HG03159 (cell line): ENCODE results near the gene MRPL55.
A peak's percentile ranks its signal among the peaks of the same experiment; 100 is the strongest.

ENCODE experiments used
- ATAC-seq: cut with Tn5 transposase; IDR thresholded peaks from one replicate; pipeline ENCODE4 v1.9.1; 2021; ENCODE audit warnings: mild to moderate bottlenecking, moderate library complexity; ENCODE audit not compliant: unreplicated experiment

The MRPL55 gene

GRCh38 chr1:228148196-228148861, 39.2 kb upstream of the MRPL55 start:
- ATAC-seq = no peak

DNA sequence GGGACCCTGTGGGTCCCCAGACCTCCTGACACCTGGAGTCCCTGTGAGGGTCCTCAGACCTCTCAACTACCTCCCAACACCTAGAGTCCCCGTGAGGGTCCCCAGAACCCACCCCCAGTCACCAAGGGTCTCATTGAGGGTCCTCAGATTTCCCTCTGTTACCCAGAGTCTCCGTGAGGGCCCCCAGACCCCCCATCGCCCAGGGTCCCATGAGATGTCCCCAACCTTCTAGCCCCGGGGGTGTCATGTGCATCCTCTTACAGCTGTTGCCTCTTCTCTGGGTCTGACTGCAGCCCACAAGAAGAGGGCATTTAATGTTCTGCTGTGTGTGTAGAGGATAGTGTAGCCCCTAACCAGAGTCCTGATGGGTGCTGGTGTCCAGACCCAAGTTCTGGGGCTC, 38.7 kb upstream of the MRPL55 start:
- ATAC-seq = no peak

GRCh38 chr1:228147151-228147693, 38.1 kb upstream of the MRPL55 start:
- ATAC-seq = no peak

DNA sequence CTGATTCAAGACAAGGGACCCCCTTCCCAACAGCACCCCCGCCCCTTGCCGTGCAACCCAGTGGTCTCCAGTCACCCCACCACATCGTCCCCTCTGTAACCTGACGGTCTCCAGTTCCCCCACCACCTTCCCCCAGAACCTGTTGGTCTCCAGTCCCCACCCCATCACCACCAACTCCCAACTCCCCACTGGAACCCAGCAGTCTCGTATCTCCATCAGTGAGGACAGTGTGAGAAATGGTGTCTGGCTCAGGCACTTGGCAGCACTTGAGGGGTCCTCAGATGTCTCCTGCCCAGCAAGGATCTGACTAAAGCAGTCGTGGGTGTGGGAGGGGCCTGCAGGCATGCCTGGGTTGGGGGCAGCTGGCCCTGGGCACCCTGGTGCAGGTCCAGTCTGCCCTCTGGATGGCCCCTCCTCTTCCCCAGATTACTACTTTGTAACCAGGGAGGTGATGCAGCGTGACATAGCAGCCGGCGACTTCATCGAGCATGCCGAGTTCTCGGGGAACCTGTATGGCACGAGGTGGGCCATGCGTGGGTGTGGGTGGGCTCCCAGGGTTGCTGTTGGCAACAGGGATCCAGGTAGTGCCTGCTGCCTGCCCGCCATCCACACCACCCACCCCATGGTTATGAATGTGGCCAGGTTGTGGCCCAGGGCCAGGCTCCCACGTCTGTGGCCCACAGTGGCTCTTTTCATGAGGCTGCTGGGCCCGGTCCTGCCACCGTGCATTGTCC, 37.5 kb upstream of the MRPL55 start:
- ATAC-seq = no peak

DNA sequence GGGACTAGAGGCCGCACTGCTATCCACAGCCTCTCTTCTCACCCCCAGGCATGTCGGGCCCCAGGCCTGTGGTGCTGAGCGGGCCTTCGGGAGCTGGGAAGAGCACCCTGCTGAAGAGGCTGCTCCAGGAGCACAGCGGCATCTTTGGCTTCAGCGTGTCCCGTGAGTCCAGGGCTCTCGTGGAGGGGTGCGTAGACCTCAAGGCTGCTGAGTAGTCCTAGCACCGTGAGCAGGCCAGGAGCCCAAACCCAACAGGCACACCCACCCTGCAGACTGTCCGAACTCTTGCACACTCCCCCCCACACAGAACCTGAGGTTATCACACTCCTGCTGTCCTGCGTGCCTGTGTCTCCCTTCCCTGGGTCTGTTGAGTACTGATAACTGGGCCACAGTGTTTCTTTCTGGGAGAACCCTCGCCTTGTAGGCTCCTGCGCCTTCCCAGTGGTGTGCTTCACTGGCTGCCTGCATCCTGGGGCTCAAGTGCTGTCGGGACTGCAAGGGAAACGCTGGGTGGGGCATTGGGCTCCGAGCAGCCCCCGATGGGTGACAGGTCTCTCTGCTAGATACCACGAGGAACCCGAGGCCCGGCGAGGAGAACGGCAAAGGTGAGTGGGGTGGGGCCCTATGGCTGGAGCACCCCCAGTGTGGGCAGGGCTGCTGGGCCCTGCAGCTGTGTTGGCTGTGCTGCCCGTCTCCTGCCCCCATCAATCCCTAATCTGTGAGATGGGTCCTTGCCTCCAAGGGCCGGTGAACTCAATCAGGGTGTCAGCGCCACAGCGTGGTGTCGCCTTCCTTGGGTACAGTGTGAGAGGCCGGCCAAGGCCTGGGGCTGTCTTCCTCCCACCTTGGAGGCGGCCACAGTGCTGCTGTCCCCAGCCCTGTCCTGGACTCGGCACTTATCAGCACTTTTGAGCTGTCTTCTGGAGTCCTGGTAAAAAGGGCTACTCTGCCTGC, 36.6 kb upstream of the MRPL55 start:
- ATAC-seq = no peak

- ATAC-seq = no peak
Observed at GRCh38 chr1:228144993-228145343, 35.9 kb upstream of the MRPL55 start.

DNA sequence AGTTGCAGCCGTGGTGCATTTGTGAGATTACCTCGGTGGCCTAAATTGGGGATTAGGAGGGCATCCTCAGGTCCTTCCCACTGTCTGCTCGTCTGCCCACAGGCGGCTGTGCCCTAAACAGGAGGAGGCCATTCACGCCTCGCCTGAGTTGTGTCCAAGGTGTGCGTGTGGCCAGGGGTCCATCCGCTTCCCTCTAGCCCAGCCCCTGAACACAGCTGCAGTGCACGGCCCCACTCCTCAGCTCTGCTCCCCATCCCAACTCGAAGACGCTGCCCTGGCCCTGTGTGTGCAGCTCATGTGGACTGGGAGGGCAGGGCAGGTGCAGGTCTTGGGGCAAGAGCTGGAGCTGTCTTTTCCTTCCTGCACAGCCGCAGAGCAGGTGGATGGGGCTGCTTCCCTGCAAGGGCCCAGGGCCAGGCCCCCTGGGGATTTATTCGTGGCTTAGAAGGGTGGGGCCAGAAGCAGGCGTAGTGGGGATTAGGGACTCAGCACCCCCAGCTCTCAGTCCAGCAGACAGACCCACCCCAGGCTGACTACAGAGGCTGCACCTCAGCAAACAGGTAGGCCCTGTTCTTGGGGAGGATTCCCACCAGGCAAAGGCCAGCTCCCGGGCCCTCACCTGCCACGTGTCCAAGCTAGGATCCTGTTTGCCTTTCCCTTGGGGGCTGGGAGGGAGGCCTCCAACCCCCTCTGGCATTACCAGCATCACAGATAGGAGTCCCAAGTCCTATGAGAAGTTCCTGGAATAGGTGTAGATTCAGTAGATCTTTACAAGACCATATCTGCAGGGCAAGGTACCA, 35.3 kb upstream of the MRPL55 start:
- ATAC-seq = no peak

GRCh38 chr1:228143480-228144192, 34.5 kb upstream of the MRPL55 start:
- no peak for ATAC-seq

- ATAC-seq = no peak
Observed at GRCh38 chr1:228142701-228143136, 33.6 kb upstream of the MRPL55 start.

DNA sequence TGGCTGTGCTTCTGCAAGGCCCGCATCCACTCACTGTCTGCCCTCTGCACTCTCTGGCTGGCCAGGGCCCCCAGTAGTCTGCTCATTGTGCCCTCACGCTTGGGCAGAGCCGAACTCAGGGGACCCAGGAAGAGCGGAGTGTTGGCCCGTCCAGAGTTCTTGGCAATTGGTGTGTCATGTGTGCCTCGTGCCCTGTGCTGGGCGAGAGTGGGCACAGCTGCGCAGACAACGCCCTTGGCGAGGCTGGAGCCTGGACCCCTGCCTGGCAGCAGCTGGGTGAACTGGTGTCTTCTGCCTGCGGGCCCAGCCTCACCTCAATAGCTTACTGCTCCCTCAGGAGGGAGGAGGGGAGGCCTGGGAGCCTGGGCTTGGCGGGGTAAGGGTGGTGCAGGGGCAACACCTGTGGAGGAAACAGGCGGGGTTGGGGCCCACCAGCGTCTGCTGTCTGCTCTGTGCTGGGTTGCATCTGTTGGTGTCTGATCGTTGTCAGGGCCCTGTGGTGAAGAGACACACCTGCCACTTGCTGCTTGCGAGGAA, 33.1 kb upstream of the MRPL55 start:
- ATAC-seq = no peak

- ATAC-seq = no peak
Observed at GRCh38 chr1:228141226-228142044, 32.3 kb upstream of the MRPL55 start.

DNA sequence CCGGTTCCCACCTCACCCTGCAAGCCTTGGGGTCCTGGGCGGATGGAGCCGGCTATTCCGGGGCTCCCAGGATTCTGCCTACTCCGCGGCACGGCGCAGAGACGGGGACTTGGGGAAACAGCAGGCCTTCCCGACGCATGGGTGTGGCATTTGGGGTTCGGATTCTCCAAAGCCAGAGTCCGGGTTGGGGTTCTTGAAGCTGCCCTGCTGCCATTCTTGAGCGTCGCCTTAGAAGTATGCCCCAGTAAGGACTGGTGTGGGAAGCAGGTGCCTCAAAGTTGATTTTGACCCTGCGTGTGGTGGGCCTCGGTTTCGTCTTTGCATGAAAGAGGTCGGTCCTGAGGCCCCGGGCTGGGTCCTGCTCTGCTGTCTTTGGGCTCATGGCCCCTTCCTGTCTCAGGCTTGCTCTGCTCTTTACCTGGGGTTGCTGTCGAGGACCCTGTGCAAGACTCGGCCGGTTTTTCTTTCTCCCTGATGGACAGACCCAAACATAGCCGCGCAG, 31.7 kb upstream of the MRPL55 start:
- ATAC-seq = no peak

DNA sequence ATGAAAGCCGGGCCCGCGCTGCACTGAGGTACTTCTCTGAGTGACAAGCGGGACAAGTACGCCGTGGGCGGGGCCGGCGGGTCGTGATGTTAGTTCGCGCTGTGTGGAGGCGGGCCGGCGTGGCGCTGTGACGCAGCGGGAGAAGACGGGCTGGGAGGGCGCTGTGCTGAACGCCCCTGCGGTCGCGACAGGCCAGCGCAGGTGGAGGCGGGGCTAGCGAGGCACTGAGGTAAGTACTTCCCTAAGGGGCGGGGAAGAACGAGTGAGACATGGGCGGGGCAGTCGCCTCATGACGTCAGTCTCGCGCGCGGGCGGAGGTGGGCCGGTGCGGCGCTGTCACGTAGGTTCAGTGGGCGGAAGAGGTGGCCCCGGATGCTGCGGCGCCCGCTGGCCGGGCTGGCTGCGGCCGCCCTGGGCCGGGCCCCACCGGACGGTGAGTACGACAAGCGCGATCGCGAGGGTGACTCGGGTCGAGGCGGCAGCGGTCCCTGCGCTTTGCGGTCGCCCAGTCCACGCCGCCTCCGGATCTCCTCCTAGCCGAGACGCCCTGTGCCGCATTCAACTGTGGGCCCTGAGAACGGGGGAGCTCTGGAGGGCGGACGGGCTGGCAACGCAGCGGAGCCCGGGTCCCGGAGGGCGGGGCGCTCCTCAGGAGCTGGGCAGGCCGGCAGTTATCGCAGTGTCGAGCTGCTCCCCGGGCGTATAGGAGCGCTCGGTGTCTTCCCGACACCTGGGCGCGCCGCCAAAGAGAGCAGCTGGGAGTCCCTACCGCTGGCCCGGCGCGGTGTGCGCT, 31.0 kb upstream of the MRPL55 start, which contains the start of gene GUK1:
TSS of gene GUK1 (plus strand) at position 349 of the 793 bp plus-strand sequence. CDS start at position 373, 24 bp downstream.
- peak; percentile 90 for ATAC-seq

GRCh38 chr1:228139406-228139930, 30.4 kb upstream of the MRPL55 start:
- no peak for ATAC-seq

DNA sequence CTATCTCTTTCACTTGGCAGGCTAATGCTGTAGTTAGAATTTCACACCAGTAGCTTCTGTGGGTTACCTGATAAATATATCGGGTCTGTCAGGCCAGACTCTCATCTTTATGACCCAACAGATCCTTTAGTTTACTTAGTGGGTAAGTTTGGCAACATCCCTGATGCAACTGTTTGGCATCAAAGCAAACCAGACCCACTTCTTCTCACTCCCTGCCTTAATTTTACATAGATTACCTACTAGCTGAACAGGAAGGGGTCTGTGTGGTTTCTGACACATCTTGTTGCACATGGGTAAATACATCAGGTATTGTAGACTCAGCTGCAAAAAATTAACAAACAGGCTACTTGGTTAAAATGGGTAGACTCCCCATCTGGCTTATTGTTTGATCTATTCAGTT, 27.8 kb upstream of the MRPL55 start:
- ATAC-seq = no peak

DNA sequence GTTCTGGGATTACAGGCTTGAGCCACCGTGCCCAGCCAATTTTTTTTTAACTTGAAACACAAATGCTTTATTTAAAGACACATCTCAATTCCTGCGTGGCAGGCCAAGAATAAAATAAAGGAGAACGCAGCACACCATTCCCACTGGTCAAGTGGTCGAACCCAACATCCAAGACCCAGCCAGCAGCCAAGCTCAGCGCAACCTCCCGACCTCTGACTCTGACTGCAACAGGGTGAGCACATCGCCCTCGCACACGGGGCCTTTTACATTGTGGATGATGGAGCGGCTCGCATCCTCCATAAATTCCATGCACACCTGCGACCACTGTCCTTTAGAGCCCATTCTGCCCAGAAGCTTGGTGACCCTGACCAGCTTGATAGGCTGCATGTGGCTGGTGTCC, 25.5 kb upstream of the MRPL55 start:
- ATAC-seq = no peak

DNA sequence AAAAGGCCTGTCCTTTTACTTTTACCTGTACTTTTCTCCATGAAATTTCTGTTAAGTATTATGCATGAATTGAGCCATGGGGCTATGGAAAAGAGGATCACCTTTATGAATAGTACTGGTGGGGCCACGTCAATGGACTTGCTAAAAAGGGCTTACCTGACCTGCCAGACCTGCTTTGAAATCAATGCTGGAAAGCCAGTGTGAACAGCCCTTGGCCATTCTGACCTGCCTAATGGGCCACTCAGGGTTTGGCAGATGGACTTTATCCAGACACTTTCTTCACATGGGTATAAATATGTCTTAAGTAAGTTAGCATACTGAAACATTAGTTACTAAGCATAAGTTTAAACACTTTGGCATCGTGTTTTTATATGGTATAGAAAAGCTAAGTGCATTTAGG, 22.7 kb upstream of the MRPL55 start:
- no peak for ATAC-seq
